ENCODE measurements around the gene MAGEA11. TPM values are rescaled to one million over a fixed set of nuclear protein-coding genes. Genes with fewer than 3 reads are reported as not detected.

Gene MAGEA11
- total and polyA plus RNA-seq, 2 of the 4 experiments (the other 2 are of a cell fraction): not detected

- POLR2A ChIA-PET (ENCODE audit: unreplicated experiment): no interaction called here
- Histone ChIP-seq H3K9ac (ENCODE audit: low read depth, low read length) (no peak overlapping the region), H3K4ac (ENCODE audit: low read depth, low read length) (no peak overlapping the region), H2AK9ac (replicated peaks; ENCODE audit: low read depth, low read length, poor library complexity) (no peak overlapping the region), H2BK20ac (ENCODE audit: low read depth, low read length) (no peak overlapping the region), H3K4me1 (ENCODE audit: control insufficient read depth, insufficient read depth, low read length) (no peaks in the 10 kb centered on the region), H3K9me3 (ENCODE audit: control insufficient read depth, insufficient read depth, low read length) (no peaks in the 10 kb centered on the region), H3K79me1 (ENCODE audit: low read depth in 1 of 2, low read length in 2 of 2) (no peaks in the 10 kb centered on the region), H2BK5ac (ENCODE audit: low read depth, low read length, poor library complexity, severe bottlenecking) (no peak overlapping the region), H3K14ac (replicated peaks; ENCODE audit: low read depth, low read length) (no peak overlapping the region), H4K20me1 (ENCODE audit: insufficient read depth, low read length) (no peaks in the 10 kb centered on the region), H3K27ac (ENCODE audit: insufficient read depth, low read length) (no peak overlapping the region), H3K56ac (ENCODE audit: extremely low read depth, insufficient read depth, low read length) (no peak overlapping the region), H3K36me3 (ENCODE audit: control insufficient read depth, insufficient read depth, low read length) (no peaks in the 10 kb centered on the region), H2AK5ac (ENCODE audit: low read depth, low read length) (no peak overlapping the region), H3K9me1 (ENCODE audit: insufficient read depth, low read length) (no peaks in the 10 kb centered on the region), H3K4me2 (ENCODE audit: low read depth, low read length) (no peak overlapping the region), H3K18ac (ENCODE audit: low read depth, low read length) (no peak overlapping the region), H4K91ac (ENCODE audit: insufficient read depth, low read depth, low read length) (no peak overlapping the region), H2BK120ac (ENCODE audit: low read depth, low read length) (no peak overlapping the region), H2BK15ac (ENCODE audit: low read depth, low read length) (no peak overlapping the region), H3K23ac (ENCODE audit: low read depth, low read length) (no peak overlapping the region), H3K27me3 (ENCODE audit: control insufficient read depth, insufficient read depth, low read length) (no peaks in the 10 kb centered on the region), H2AFZ (replicated peaks; ENCODE audit: low read length, poor library complexity) (no peak overlapping the region), H3K4me3 (ENCODE audit: insufficient read depth, low read depth, low read length) (no peak overlapping the region), H4K8ac (ENCODE audit: low read depth in 2 of 2, low read length in 2 of 2) (no peak overlapping the region), H4K5ac (ENCODE audit: low read depth, low read length) (no peak overlapping the region)
- in situ Hi-C loops (cut with MboI; ENCODE audit: low sequenced_read_pairs): loop anchor here (25.0 kb wide), 1 partner anchor 99 kb away; no protein-coding TSS in a partner anchor
- intact Hi-C loops (cut with micrococcal nuclease): no loop called here
- dilution Hi-C loops (cut with HindIII; ENCODE audit: low sequenced_read_pairs, unreplicated experiment): no loop called here
- CTCF ChIA-PET: no interaction called here
- no TSS peak for BruUV-seq (replicated peaks)
- DNase-seq (no peak), ATAC-seq (ENCODE audit: low read depth) (no peak)
- WGBS, 2 experiments (ENCODE audit: extremely low coverage in 2 of 2, insufficient read length in 1 of 2): no CpG with 5 or more reads among the region's 11 CpGs
- TF ChIP-seq MAFK (IDR thresholded peaks at IDR 0.05; ENCODE audit: low read depth, low read length) (no peak), CTCF (conservative IDR thresholded peaks at IDR 0.05; ENCODE audit: low read depth, low read length) (no peak), CEBPB (IDR thresholded peaks at IDR 0.05; ENCODE audit: low read depth, low read length) (no peak), RFX5 (IDR thresholded peaks at IDR 0.05; ENCODE audit: low read depth, low read length) (no peak), ELK1 (IDR thresholded peaks at IDR 0.05; ENCODE audit: borderline replicate concordance, low read depth, low read length) (no peak), BHLHE40 (IDR thresholded peaks at IDR 0.05; ENCODE audit: low read depth, low read length) (no peak), POLR2A (IDR thresholded peaks at IDR 0.05; ENCODE audit: low read depth, low read length) (no peak), SMC3 (IDR thresholded peaks at IDR 0.05; ENCODE audit: low read depth, low read length) (no peak), MXI1 (IDR thresholded peaks at IDR 0.05; ENCODE audit: borderline replicate concordance, low read depth, low read length) (no peak), FOS (IDR thresholded peaks at IDR 0.05; ENCODE audit: low read depth, low read length) (no peak), RCOR1 (IDR thresholded peaks at IDR 0.05; ENCODE audit: insufficient replicate concordance, low read length) (no peak), NFE2L2 (IDR thresholded peaks at IDR 0.05; ENCODE audit: low read depth, low read length) (no peak), USF2 (IDR thresholded peaks at IDR 0.05; ENCODE audit: low read depth, low read length) (no peak), MAZ (IDR thresholded peaks at IDR 0.05; ENCODE audit: borderline replicate concordance, low read depth, low read length) (no peak), CHD1 (IDR thresholded peaks at IDR 0.05; ENCODE audit: low read depth, low read length) (no peak)
Observed at GRCh38 chrX:149762696-149763614, 51.1 kb downstream of the MAGEA11 start.
